C4-2B (cell line): ENCODE data around the gene P2RY2.

Experiments
- ZFX ChIP-seq: fragments of 450-650 bp; IDR thresholded peaks from 2 replicates; pipeline ENCODE4 v1.6.1; 2017
- TF ChIP-seq, protein P1 (sequence below): fragments of 450-650 bp; conservative IDR thresholded peaks from 2 replicates; pipeline ENCODE4 v1.5.1; 2017; ENCODE audit warnings: mild to moderate bottlenecking

DNA sequence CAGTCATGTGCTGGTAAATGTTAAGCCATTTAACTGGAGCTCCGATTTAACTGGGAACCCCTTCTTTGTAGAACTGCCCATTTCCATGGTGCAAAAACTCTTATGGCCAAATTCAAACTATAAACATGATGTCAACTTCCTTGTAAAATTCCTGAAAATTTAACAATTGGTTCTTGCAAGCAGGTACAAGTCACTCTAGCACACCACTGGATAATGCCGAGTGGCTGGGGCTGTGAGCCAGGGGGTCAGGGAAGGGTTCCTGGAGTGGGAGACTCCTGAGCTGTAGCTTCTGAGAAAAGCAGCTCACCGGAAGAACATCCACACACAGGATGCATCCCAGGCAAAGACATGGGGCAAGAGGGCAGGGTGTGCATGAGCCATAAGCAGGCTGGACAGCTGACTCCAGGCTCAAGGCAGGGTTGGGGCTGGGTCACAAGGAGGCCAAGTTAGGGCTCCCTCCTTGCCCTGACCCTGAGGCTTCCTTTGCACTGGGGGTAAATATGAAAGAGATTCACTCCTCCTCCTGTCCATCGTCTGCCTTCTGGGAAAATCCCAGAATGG, 18.2 kb downstream of the P2RY2 start:
- TF ChIP-seq, protein P1, sequence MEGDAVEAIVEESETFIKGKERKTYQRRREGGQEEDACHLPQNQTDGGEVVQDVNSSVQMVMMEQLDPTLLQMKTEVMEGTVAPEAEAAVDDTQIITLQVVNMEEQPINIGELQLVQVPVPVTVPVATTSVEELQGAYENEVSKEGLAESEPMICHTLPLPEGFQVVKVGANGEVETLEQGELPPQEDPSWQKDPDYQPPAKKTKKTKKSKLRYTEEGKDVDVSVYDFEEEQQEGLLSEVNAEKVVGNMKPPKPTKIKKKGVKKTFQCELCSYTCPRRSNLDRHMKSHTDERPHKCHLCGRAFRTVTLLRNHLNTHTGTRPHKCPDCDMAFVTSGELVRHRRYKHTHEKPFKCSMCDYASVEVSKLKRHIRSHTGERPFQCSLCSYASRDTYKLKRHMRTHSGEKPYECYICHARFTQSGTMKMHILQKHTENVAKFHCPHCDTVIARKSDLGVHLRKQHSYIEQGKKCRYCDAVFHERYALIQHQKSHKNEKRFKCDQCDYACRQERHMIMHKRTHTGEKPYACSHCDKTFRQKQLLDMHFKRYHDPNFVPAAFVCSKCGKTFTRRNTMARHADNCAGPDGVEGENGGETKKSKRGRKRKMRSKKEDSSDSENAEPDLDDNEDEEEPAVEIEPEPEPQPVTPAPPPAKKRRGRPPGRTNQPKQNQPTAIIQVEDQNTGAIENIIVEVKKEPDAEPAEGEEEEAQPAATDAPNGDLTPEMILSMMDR = no peak
- TF ChIP-seq ZFX = no peak
